Testis (tissue), 3 donors: Measurements from ENCODE around the gene TMEM106C. TPM values are rescaled to one million over a fixed set of nuclear protein-coding genes. Genes with fewer than 3 reads are reported as not detected.

ENCODE experiments used
- DNase-seq: peaks from one replicate; pipeline ENCODE4 v3.0.0-alpha.2; 2019
- H3K27ac ChIP-seq, 2 donors: fragments of 200-600 bp; sonication (generic); one replicate each; pipeline ENCODE4 v1.5.1; 2019
- H3K27me3 ChIP-seq: fragments of 200-600 bp; sonication (generic); one replicate; pipeline ENCODE4 v1.5.1; 2019
- H3K36me3 ChIP-seq: fragments of 200-600 bp; sonication (generic); one replicate; pipeline ENCODE4 v1.5.1; 2017; ENCODE audit warnings: low read depth; ENCODE audit errors: missing control alignments
- H3K4me1 ChIP-seq: fragments of 200-600 bp; sonication (generic); one replicate; pipeline ENCODE4 v1.5.1; 2019
- H3K4me3 ChIP-seq, 2 donors: fragments of 200-600 bp; sonication (generic); one replicate each; pipeline ENCODE4 v1.5.1; 2017 to 2019
- H3K9me3 ChIP-seq: fragments of 200-600 bp; sonication (generic); one replicate; pipeline ENCODE4 v1.5.1; 2017
- POLR2A ChIP-seq: fragments of 450-650 bp; IDR thresholded peaks from one replicate; pipeline ENCODE4 v1.6.1; 2017; ENCODE audit warnings: antibody characterized with exemption, mild to moderate bottlenecking, moderate library complexity
- WGBS, 2 donors: methylation state at CpG; one replicate each; pipeline ENCODE4 v1.1.5; 2018; 5-methylcytosine and 5-hydroxymethylcytosine counted together
- intact Hi-C: fragments of 100-400 bp; cut with DNase I; formaldehyde crosslinking; loops from one replicate; pipeline ENCODE4 v1.15.1; 2023; ENCODE audit warnings: low total_unique reads
- polyA plus RNA-seq: library from polyadenylated mRNA; stranded (reverse); fragments of 350-450 nt; fragmentation: Illumina TruSeq; extraction: RNeasy Lipid Tissue Mini Kit (QIAGEN cat#74804); gene quantifications from one replicate; pipeline ENCODE4 v1.2.3, GENCODE V29; 2014; ENCODE audit warnings: low read depth, low replicate concordance; ENCODE audit not compliant: insufficient read depth
- total RNA-seq, 2 donors: library from RNA; depleted of rRNA; stranded (reverse); fragments of >200 nt; gene quantifications; one replicate each; pipeline ENCODE4 v1.2.3, GENCODE V29; 2016
- TF ChIP-seq, protein P1 (sequence below), 3 experiments: fragments of 450-650 bp in 2 of 3; fragments of 200-600 bp in 1 of 3; sonication (generic) in 1 of 3; IDR thresholded peaks; one replicate each; pipeline ENCODE4 v1.5.1; 2016 to 2019; ENCODE audit warnings: antibody characterized with exemption in 3 of 3, mild to moderate bottlenecking in 2 of 3, moderate library complexity in 1 of 3

Gene TMEM106C
- total and polyA plus RNA-seq, 3 donors from 2014 or later = 63.5 to 132 (median 91.1) TPM

DNA sequence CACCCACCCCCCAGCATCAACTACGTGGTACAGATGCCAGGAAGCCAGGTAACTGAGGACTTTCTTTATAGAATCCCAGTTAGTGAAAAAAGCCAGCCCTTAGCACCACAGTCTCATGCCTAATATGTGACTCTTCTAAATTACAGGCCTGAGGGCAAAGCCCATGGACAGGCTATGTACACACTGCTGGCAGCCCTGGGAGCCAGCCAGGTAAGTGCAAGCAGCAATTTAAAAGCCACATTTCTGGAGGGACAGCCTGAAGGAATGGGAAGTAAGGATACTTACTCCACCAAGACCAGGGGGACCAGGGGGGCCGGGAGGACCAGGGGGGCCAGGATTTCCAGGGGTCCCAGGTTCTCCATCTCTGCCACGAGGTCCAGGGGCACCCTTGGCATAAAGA, 33.9 kb downstream of the TMEM106C start:
- Histone ChIP-seq H3K27ac (no peak overlapping the region), H3K36me3 (no peaks in the 10 kb centered on the region), H3K9me3 (no peaks in the 10 kb centered on the region), H3K4me3 (no peak overlapping the region), H3K4me1 (peaks cover 11% of the 10 kb centered on the region), H3K27me3 (no peaks in the 10 kb centered on the region)
- no peak for TF ChIP-seq POLR2A
- TF ChIP-seq, protein P1, sequence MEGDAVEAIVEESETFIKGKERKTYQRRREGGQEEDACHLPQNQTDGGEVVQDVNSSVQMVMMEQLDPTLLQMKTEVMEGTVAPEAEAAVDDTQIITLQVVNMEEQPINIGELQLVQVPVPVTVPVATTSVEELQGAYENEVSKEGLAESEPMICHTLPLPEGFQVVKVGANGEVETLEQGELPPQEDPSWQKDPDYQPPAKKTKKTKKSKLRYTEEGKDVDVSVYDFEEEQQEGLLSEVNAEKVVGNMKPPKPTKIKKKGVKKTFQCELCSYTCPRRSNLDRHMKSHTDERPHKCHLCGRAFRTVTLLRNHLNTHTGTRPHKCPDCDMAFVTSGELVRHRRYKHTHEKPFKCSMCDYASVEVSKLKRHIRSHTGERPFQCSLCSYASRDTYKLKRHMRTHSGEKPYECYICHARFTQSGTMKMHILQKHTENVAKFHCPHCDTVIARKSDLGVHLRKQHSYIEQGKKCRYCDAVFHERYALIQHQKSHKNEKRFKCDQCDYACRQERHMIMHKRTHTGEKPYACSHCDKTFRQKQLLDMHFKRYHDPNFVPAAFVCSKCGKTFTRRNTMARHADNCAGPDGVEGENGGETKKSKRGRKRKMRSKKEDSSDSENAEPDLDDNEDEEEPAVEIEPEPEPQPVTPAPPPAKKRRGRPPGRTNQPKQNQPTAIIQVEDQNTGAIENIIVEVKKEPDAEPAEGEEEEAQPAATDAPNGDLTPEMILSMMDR (IDR thresholded peaks at IDR 0.05) = no peak
- 70 to 77% methylated on average over 3 of the region's 3 CpGs for WGBS, 2 donors
- DNase-seq = no peak
- intact Hi-C loops = no loop called here

GRCh38 chr12:47999816-48000215, 36.4 kb downstream of the TMEM106C start:
- TF ChIP-seq POLR2A = no peak
- TF ChIP-seq, protein P1 (IDR thresholded peaks at IDR 0.05) = no peak
- no peaks in the 10 kb centered on the region for H3K27me3 ChIP-seq
- intact Hi-C loops = no loop called here

GRCh38 chr12:48000878-48001504, 37.6 kb downstream of the TMEM106C start:
- no peak for DNase-seq
- H3K27me3 ChIP-seq = no peaks in the 10 kb centered on the region

More at GRCh38 chr12:47999816-48000215, 36.4 kb downstream of the TMEM106C start:
- H3K36me3 ChIP-seq = no peaks in the 10 kb centered on the region
- DNase-seq = no peak
- H3K4me3 ChIP-seq = no peak overlapping the region
- peaks cover 31% of the 10 kb centered on the region for H3K4me1 ChIP-seq
- no peak overlapping the region for H3K27ac ChIP-seq
- H3K9me3 ChIP-seq = no peaks in the 10 kb centered on the region
- 71 to 77% methylated on average over 9 of the region's 9 CpGs for WGBS, 2 donors

DNA sequence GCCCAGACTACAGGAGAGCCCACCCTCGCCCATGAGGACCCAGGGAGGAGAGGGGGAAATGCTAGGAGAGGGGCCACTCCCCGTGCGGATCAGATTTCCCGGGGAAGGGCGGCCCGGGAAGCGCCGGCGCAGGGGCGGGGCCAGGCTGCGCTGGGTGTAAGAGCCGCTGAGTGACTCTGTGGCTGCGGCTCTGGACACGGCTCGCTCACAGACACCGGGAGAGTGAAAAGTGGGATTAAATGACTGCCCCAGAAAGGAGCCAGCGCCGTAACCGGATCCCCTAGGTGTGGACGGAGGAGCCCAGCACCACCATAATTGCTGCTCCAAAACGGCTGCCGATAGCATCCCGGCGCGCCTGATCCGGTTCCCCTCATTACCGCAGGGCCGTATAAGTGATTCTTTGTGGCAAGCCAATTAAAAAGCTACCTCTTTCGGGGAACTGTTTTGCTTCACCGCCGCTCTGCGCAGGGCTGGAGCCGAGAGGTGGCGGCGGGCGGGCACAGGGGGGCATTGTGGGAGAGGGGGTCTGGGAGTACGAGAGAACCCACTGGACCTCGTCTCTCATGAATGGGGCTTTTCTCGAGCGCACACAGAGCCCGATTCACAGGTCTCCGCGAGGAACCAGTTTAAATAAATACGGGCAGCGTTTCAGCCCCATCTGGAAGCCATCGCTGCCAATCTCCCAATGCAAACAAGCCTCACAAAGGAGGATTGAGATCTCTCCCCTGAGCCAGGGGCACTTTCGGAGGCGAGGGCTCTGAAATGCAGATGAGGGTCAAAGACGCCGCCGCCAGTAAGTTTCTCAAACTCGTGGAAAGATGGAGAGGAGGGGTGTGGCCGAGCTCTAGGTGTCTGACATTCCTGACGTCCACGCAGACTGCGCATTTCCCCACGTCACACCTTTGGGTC, 38.4 kb downstream of the TMEM106C start:
- Histone ChIP-seq H3K27ac (no peak overlapping the region), H3K9me3 (no peaks in the 10 kb centered on the region), H3K36me3 (no peaks in the 10 kb centered on the region), H3K4me1 (peaks cover 34% of the 10 kb centered on the region), H3K27me3 (no peaks in the 10 kb centered on the region), H3K4me3 (peak overlapping the region; percentile 20 to 48)
- DNase-seq = no peak
- 1% methylated on average over 38 to 57 of the region's 57 CpGs for WGBS, 2 donors
- intact Hi-C loops = no loop called here
- TF ChIP-seq, protein P1 (IDR thresholded peaks at IDR 0.05) = no peak
- TF ChIP-seq POLR2A = no peak

More at GRCh38 chr12:48000878-48001504, 37.6 kb downstream of the TMEM106C start:
- Histone ChIP-seq H3K27ac (no peak overlapping the region), H3K4me3 (peak overlapping the region; percentile 20 to 48), H3K4me1 (peaks cover 34% of the 10 kb centered on the region), H3K9me3 (no peaks in the 10 kb centered on the region), H3K36me3 (no peaks in the 10 kb centered on the region)
- 6 to 15% methylated on average over 17 to 18 of the region's 18 CpGs for WGBS, 2 donors
- TF ChIP-seq, protein P1 (IDR thresholded peaks at IDR 0.05) = no peak
- no peak for TF ChIP-seq POLR2A
- intact Hi-C loops = no loop called here
